ENCODE measurements around the gene TM9SF3.

The TM9SF3 gene

DNA sequence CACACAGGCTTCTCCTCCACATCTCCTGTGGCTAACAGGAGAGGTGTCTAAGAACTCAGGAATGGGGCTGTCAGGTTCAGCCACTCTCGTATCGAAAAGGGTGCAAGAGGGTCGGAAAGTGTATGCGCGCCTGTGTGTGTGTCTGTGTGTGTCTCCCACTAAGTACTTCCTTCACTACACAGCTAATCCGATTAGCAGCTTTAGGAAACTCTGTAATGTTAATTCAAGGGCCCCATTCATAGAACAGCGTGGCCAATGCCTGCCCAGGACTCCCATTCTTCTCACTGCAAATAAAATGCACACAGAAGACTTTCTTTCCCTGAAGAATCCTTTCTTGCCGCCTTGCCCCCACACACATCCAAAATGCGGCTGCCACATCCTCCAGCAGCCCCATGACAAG lies 112.9 kb downstream of the TM9SF3 start:
- no peak for DNase-seq

DNA sequence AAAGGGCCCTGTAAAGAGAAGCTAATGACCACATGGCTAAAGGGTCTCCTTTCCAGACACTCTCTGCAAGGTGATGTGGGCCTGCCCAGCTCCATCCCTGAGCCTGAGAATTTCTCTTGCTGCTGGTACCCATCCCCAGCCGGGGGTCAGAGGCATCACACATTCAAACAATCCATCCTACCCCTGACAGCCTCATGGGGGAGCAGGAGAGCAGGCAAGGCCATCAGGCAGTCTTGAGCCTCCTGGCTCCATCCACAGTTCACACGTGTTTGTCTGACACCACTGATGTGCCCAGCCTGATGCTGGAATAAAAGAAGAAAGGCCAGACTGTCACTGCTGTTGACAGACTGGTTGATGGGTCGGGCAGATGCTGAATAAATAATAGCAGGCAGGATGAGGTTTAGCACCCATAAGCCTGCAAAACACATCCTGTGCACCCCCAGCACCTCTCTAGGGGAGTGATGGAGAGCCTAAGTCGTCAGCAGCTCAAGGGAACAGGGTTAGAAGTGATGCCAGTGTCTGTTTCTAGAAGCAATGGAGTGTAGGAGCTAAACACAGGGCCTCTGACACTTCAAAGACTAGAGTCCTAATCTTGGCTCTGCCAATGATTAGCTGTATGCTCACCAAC lies 116.6 kb downstream of the TM9SF3 start:
- DNase-seq = peak in 45 of 58 donors; percentile 3 to 67 (median 28)

DNA sequence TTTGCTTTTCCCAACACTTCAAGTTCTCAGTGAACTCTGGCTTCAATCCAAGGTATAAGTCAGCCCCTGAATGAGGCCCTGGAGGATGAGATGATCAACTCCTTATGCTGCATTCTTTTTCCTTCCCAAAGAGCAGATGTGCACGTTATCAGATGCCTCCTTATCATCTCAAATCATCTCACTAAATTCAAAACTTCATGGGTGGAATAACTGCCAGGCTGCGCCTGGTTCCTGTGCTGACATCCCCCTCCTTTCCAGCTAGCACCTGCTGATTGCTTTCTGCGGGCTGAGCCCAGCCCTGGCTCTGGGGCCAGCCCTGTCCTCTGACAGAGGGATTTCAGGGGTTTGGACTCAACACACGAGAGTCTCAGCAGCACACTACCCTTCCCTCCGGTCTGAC lies 118.0 kb downstream of the TM9SF3 start:
- DNase-seq = no peak
